ENCODE measurements around the gene AADACL2. TPM values are rescaled to one million over a fixed set of nuclear protein-coding genes. Genes with fewer than 3 reads are reported as not detected.

Gene AADACL2
- total RNA-seq, 1 donor, result not detected

- H3K9me3 ChIP-seq (ENCODE audit: low read depth, low read length), result no peaks in the 10 kb centered on the region
- no peak overlapping the region for H3K4me3 ChIP-seq (ENCODE audit: low read length)
- no peaks in the 10 kb centered on the region for H3K27me3 ChIP-seq (ENCODE audit: insufficient read depth, low read length)
- no peaks in the 10 kb centered on the region for H3K4me1 ChIP-seq (ENCODE audit: insufficient read depth, low read length)
Measured at GRCh38 chr3:151806838-151807237, 73.1 kb downstream of the AADACL2 start.

Other genes with a start within 250 kb of the AADACL2 start
- not detected for gene AADAC, start 80.2 kb downstream of the AADACL2 start, total RNA-seq
- 0.94 TPM for gene SUCNR1, start 139.7 kb downstream of the AADACL2 start, total RNA-seq